ENCODE measurements around the gene DTL.

The DTL gene

GRCh38 chr1:212091438-212092121 lies 56.0 kb downstream of the DTL start:
- DNase-seq (ENCODE audit: low read depth) = no peak

DNA sequence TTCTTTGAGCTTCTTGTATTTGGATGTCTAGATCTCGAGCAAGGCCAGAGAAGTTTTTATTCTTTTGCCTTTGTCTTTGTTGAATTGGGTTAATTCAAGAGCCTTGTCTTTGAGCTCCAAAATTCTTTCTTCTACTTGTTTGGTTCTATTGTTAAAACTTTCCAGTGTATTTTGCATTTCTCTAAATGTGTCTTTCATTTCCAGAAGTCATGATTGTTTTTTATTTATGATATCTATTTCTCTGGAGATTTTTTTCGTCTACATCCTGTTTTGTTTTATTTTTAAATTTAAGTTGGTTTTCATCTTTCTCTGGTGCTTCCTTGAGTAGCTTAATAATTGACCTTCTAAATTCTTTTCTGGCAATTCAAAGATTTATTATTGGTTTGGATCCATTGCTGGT lies 61.8 kb downstream of the DTL start:
- no peak for DNase-seq (ENCODE audit: low read depth)

DNA sequence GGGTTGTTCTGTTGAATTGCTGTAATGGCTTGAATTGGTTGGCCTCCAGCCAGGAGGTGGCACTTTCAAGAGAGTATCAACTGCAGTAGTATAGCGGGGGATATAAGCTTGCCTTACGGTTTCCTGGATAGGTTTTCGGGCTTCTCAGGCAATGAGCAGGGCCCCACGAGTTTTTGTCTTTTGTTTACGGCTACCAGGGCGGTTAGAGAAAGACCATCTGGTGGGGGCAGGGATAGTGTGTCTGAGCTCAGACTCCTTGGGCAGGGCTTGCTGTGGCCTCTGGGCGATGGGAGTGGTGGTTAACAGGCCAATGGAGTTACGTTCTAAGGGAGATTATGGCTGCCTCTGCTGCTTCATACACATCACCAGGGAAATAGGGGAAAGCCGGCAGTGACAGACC lies 62.8 kb downstream of the DTL start:
- DNase-seq (ENCODE audit: low read depth) = no peak

DNA sequence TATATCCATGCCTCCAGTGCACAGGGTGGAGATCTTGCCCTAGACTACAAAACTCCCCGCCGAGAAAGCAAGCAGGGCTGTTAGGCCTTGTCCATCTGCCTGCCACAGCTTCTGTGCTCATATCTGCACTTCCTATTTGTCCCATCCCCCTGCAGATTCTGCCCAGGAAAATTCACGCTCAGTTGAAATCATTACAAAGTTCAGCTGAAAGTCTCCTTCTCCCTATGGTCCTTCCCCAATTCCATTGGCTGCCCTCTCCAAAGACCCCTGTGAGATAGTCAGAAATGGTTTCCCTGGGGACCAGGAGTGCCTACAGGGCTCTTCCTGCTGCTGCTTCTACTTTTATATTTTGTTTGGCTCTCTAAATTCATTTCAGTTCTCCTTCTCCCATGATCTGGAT lies 63.2 kb downstream of the DTL start:
- no peak for DNase-seq (ENCODE audit: low read depth)

DNA sequence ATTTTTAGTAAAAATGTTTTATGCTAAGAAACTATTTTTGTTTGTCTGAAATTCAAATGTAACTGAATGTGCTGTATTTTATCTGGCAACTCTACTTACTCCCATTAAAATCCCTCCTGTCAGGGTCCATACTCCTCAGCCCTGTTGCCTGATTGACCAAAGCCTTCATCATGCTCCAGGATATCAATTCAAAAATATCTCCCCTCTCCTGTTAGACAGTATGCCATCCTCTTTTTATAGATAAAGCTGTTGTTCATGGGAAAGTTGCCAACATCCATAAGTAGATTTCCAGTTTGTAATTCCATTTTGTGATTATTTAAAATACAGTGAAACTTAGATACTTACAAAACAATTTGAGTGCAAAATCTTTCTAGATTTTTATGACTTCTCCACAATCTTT lies 65.7 kb downstream of the DTL start:
- DNase-seq (ENCODE audit: low read depth) = no peak

DNA sequence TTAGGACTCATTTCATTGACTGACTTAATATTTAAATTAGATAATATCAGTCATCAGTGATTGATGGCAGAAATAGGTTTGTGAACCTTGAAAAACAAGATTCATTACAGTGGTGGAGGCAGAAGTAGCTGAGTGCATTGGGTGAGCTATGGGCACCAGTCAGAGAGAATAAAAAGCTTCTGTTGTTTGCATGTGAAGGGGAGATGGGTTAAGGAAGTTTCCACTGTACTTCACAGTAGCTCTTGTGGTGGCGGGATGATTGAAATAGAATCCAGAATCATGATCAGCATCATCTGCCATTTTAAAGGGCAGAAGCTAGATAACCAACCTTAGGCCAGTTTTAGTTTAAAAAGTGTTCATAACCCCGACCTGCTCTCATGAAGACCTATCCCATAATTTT lies 66.2 kb downstream of the DTL start:
- DNase-seq (ENCODE audit: low read depth) = no peak

DNA sequence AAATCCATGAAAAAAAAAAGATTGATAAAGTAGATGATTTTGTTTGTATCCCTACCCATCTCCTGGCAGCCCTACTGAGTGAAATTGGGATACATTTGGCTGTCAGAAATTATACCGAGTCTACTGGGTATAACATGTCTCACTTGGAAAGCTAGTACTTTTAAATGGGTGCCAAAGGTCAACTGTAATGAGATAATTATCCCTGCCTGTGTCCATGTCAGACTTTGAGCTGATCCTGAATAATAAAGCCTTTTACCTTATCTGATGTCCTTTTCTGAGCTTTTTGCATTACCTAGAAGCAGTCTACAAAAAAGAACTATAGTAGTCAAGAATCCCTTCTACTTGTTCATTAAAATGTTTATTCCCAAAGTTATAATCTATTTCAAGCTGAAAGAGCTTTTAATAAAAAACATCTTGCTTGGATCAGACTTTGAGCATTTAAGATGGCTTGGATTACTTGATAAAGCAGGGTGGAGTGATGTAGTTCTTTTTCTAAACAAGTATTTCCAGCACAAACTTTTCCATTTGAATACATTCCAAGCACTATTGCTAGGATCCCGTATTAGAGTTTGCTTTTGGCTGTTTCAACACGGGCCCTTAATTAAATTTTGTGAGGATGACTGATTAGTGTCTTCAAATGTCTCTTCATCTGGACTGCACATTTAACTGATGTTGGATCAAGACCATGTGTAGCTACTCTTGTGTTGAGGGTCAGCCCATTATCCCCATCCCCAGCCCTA lies 69.2 kb downstream of the DTL start:
- no peak for DNase-seq (ENCODE audit: low read depth)

DNA sequence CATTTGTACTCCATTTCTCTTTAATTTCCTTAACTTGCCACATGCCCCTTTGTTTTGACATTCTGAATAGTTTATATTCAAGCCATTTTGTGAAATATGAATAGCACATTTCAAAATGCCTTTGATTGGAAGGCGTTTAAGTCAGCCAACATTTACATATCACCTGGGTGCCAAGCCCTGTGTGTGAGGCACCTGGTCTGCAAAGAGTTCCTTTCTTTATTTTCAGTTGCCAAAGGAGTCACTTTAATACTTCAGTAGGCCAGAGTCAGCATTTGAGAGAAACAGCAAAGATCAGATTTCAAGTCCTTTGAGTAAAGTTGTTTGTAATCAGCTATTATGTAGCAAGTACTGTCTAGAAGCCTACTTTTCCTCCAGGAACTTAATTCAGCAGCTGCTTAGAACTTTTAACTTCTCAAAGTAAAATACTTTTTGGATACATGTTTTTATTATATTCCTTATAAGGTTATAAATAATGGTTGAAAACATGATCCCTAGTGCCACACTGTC lies 70.8 kb downstream of the DTL start:
- DNase-seq (ENCODE audit: low read depth) = no peak

- DNase-seq (ENCODE audit: low read depth) = no peak
Observed at GRCh38 chr1:212107481-212107880, 71.9 kb downstream of the DTL start.

- no peak for DNase-seq (ENCODE audit: low read depth)
Observed at GRCh38 chr1:212108187-212108586, 72.6 kb downstream of the DTL start.

GRCh38 chr1:212108981-212109380 lies 73.4 kb downstream of the DTL start:
- no peak for DNase-seq (ENCODE audit: low read depth)

DNA sequence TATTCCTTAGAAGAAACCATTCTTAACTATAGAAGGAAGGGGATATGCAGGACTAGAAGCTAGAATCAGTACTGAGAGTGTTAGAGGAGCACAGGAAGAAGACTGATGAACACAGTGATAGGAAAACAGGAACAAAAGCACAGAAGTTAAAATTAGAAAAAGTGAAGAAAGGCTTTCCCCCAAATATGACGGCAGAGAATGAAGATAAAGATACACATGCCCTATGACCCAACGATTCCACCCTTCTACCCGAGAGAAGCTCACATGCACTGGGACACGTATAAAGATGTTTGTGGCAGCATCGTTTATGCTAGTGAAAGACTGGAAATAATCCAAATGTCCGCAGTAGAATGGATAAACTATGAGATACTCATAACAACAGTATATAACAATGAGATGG lies 74.2 kb downstream of the DTL start:
- no peak for DNase-seq (ENCODE audit: low read depth)

GRCh38 chr1:212110617-212111016 lies 75.1 kb downstream of the DTL start:
- no peak for DNase-seq (ENCODE audit: low read depth)

- DNase-seq (ENCODE audit: low read depth) = no peak
Observed at GRCh38 chr1:212111536-212111935, 76.0 kb downstream of the DTL start.

- no peak for DNase-seq (ENCODE audit: low read depth)
Observed at GRCh38 chr1:212113706-212114105, 78.2 kb downstream of the DTL start.

DNA sequence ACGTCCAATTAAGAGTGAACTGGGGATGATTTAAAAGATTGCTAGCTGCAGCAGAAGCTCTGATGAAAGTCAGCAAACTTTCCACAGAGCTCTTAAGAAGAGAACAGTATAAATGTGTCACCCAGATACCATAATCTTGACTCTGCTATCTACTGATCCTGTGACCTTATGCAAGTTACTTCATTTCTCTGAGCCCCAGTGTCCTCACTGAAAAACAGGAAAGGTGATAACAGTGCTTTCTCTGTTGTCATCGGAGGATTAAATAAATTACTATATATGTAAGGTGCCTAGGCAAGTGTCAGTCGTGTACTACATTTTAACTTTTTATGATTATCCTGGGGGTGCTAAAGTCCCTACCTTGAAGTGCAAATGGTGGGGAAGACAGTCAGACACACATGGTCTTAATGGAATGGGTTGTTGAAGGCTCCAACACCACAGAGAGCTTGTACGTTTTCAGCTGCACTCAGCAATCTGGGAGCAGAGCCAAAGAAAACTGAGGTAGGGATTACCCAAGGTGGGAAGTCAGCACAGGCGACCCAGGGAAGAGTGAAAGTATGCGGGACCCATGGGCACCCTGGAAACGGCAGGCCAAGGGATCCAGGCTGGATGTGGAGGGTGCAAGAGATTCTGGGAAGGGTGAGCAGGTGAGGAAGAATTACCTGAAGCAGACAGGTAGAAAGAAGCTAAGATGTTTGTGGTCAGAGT lies 82.8 kb downstream of the DTL start:
- DNase-seq (ENCODE audit: low read depth) = no peak

DNA sequence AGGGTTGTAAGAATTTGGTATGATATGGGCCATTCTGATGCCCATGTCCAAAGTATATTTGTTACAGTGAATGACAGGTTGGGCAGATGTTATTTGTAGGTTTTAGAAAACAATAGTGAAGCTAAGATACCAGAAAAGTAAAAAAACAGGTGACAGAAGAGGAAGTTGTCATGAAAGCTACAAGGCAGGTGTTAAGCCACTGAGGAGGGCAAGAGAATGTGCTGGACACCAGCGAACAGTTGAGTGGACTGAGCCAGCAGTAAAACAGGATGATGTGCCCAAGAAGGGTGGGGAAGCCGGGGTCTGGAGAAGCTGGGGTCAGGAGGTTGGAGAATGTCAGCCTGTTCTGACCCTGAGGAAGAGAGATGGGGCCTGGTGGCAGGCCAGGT lies 83.3 kb downstream of the DTL start:
- no peak for DNase-seq (ENCODE audit: low read depth)

- DNase-seq (ENCODE audit: low read depth) = no peak
Observed at GRCh38 chr1:212119397-212119837, 83.9 kb downstream of the DTL start.

- no peak for DNase-seq (ENCODE audit: low read depth)
Observed at GRCh38 chr1:212119863-212120262, 84.3 kb downstream of the DTL start.

GRCh38 chr1:212121779-212122178 lies 86.2 kb downstream of the DTL start:
- DNase-seq (ENCODE audit: low read depth) = no peak

DNA sequence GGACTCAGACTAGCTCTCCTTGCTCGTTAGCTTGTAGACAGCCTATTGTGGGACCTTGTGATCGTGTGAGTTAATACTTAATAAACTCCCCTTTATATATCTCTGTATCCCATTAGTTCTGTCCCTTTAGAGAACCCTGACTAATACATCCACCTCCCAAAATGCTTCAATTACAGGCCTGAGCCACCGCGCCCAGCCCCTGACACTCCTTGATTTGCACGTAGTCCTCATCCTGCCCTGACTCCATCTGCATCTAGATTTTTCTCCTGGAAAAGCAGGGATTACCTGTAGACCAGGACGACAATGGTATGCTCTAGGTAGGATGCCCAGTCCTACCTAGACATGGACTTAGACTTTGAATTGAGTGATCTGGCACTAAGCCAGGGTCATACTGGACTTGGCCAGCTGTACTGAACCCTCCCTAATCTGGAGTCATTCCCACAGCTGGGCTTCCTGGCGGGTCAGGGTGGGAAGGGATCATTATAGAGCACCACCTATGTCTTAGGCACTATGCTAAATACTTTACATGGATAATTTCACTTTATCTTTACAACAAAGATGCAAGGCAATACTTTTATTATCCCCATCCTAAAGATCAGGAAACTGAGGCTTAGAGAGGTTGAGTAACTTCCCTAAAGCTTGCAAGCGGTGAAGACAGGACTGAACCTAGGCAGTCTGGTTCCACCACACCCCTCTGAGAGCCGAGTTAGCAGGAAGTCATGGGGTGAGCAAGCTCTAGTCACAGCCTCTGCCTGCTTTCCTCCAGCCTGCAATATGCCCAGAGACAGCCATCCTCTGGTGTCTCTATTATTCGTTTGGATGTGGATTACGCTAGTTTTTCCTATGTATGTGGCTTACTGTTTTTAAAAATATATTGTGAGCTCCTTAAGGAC lies 89.4 kb downstream of the DTL start:
- DNase-seq (ENCODE audit: low read depth) = no peak

DNA sequence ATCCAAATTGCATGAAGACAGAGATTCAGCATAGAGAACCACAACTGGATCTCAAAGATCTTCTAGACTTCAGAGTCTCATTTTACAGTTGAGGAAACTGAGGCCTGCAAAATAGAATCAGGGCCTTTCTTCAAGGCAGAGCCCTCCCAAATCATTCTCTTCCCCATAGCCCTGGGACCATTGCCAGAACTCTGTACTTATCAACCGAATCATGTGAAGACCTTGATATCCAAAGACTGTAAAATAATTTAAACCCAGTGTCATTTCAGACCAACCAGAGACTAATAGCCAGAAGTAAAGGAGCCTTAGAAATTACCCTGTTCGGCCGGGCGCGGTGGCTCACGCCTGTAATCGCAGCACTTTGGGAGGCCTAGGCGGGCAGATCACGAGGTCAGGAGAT lies 90.1 kb downstream of the DTL start:
- DNase-seq (ENCODE audit: low read depth) = no peak

All from stimulated activated CD8-positive, alpha-beta memory T cell treated with anti-CD3 and anti-CD28 coated beads, Interleukin-12 subunit alpha, Interleukin-12 subunit beta, amount 100 ng/mL, for 4 hours (primary cell).